Caco-2 (cell line): ENCODE results near the gene ERICH6B. TPM values are rescaled to one million over a fixed set of nuclear protein-coding genes. Genes with fewer than 3 reads are reported as not detected.

Source experiments
- BruUV-seq: library from RNA; stranded (reverse); fragments of 400-500 nt; replicated peaks from 2 replicates; lab custom pipeline; 2021; lab: Mats Ljungman, UMichigan
- CTCF ChIA-PET: fragments of 300-600 bp; sonication (Branson Sonifier 250); formaldehyde crosslinking; loops from one replicate; lab custom pipeline; 2022; ENCODE audit warnings: antibody characterized with exemption; lab: Charles Lee
- POLR2A ChIA-PET: fragments of 300-600 bp; sonication (Branson Sonifier 250); formaldehyde crosslinking; loops from one replicate; lab custom pipeline; 2022; ENCODE audit warnings: antibody characterized with exemption; lab: Charles Lee
- DNase-seq, 2 experiments: peaks; one replicate each; pipeline versions ENCODE4 v3.0.0 to v3.0.0-alpha.2; 2020 to 2022
- H3K27me3 ChIP-seq: replicated peaks from 2 replicates; pipeline ENCODE4 v1.6.0; 2011; ENCODE audit warnings: low read length; ENCODE audit not compliant: control insufficient read depth, insufficient read depth
- H3K36me3 ChIP-seq: 2 replicates; pipeline ENCODE4 v1.5.1; 2011; ENCODE audit warnings: low read length; ENCODE audit not compliant: control insufficient read depth, insufficient read depth
- H3K4me1 ChIP-seq: fragments of 250-450 bp; sonication (Bioruptor Pico); 2 replicates; pipeline ENCODE4 v1.5.1; 2020; ENCODE audit warnings: mild to moderate bottlenecking
- H3K4me3 ChIP-seq: 2 replicates; pipeline ENCODE4 v1.5.1; 2011; ENCODE audit warnings: low read depth, mild to moderate bottlenecking, control low read depth, low read length
- H3K9me3 ChIP-seq: fragments of 250-450 bp; sonication (Bioruptor Pico); 2 replicates; pipeline ENCODE4 v1.5.1; 2020; ENCODE audit warnings: mild to moderate bottlenecking, moderate library complexity
- H3K27ac Mint-ChIP-seq: one replicate; pipeline ENCODE4 v1.8.0; 2022; ENCODE audit warnings: mixed read lengths; ENCODE audit not compliant: unreplicated experiment
- H3K27me3 Mint-ChIP-seq: one replicate; pipeline ENCODE4 v1.8.0; 2022; ENCODE audit warnings: mixed read lengths; ENCODE audit not compliant: insufficient read depth, unreplicated experiment
- H3K36me3 Mint-ChIP-seq: one replicate; pipeline ENCODE4 v1.8.0; 2022; ENCODE audit warnings: mild to moderate bottlenecking, mixed read lengths; ENCODE audit not compliant: insufficient read depth, unreplicated experiment
- H3K4me1 Mint-ChIP-seq: one replicate; pipeline ENCODE4 v1.8.0; 2022; ENCODE audit warnings: low read depth, mixed read lengths; ENCODE audit not compliant: unreplicated experiment
- H3K4me3 Mint-ChIP-seq: one replicate; pipeline ENCODE4 v1.8.0; 2022; ENCODE audit warnings: mild to moderate bottlenecking, moderate library complexity, mixed read lengths; ENCODE audit not compliant: unreplicated experiment
- H3K9me3 Mint-ChIP-seq: one replicate; pipeline ENCODE4 v1.8.0; 2022; ENCODE audit warnings: mixed read lengths; ENCODE audit not compliant: unreplicated experiment
- CTCF ChIP-seq, 2 experiments: fragments of 200-600 bp in 1 of 2; IDR thresholded peaks; 1 replicate in 1 of 2; 2 replicates in 1 of 2; pipeline versions ENCODE4 v1.5.1 to v1.8.0; 2011 to 2022; ENCODE audit warnings: antibody characterized with exemption in 1 of 2, control low read depth in 1 of 2, inconsistent platforms in 1 of 2, low read depth in 1 of 2, low read length in 1 of 2, mild to moderate bottlenecking in 1 of 2, moderate library complexity in 1 of 2; ENCODE audit not compliant: insufficient read depth in 1 of 2, severe bottlenecking in 1 of 2, unreplicated experiment in 1 of 2
- intact Hi-C: fragments of 100-400 bp; cut with micrococcal nuclease; formaldehyde crosslinking; loops from one replicate; pipeline ENCODE4 v1.10.0; 2022; ENCODE audit not compliant: unreplicated experiment
- total RNA-seq: library from RNA; stranded (reverse); gene quantifications from 2 replicates; pipeline ENCODE4 v1.2.3, GENCODE V29; 2022

The ERICH6B gene
- total RNA-seq, 1 experiment from 2014 or later, result not detected

DNA sequence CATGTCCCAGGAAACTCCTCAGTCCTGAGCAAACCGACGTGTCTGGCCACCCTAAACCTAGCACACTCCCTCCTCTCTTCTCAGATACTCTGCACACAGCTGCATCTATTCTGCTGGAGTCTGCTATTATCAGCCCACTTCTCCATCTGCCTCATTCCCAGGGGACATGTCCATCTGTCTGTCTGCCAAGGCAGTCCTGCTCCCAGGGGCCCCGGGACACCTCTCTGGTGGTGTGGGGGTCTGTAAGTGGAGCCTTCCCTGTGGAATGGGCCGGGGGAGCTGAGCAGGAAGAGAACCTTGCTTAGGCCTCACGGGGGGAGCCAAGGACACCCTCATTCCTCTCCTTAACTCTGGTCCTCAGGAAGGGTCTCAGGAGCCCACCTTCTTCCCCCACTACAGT lies 72.7 kb downstream of the ERICH6B start:
- peaks cover 19% of the 10 kb centered on the region for H3K36me3 Mint-ChIP-seq
- no peaks in the 10 kb centered on the region for H3K4me1 Mint-ChIP-seq
- H3K9me3 ChIP-seq, result no peaks in the 10 kb centered on the region
- H3K36me3 ChIP-seq, result no peaks in the 10 kb centered on the region
- intact Hi-C loops, result no loop called here
- ChIA-PET CTCF (no interaction called here), POLR2A (no interaction called here)
- no peaks in the 10 kb centered on the region for H3K9me3 Mint-ChIP-seq
- H3K27me3 Mint-ChIP-seq, result no peaks in the 10 kb centered on the region
- H3K4me1 ChIP-seq, result peaks cover 10% of the 10 kb centered on the region
- no peak for TF ChIP-seq CTCF (IDR thresholded peaks at IDR 0.05; ENCODE audit: insufficient read depth in 1 of 2, low read depth in 1 of 2, low read length in 1 of 2, severe bottlenecking in 1 of 2, unreplicated experiment in 1 of 2)
- H3K4me3 ChIP-seq, result no peak overlapping the region
- H3K27me3 ChIP-seq, result no peaks in the 10 kb centered on the region
- H3K4me3 Mint-ChIP-seq, result no peak overlapping the region
- no peak for DNase-seq
- BruUV-seq, result no TSS peak
- no peak overlapping the region for H3K27ac Mint-ChIP-seq

DNA sequence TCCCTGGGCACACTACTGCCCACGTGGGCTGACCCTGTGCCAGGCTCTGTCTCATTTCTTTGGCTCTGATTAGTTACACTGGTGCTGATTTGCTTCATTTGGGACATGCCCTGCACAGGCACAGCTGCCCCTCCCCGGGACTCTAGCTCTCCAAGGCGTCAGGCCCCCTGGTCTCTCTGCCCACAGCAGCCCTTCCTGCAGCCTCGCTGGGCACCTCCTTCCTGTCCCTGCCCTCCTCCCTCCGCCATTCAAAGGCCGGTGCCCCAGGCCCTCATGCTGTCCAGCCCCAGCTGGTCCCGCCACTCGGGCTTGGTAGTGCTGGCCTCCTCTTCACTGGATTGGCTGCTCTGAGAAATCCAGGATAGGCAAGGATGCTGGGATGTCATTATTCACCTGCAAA lies 73.1 kb downstream of the ERICH6B start:
- peaks cover 23% of the 10 kb centered on the region for H3K36me3 Mint-ChIP-seq
- no peaks in the 10 kb centered on the region for H3K9me3 Mint-ChIP-seq
- no peak for TF ChIP-seq CTCF (IDR thresholded peaks at IDR 0.05; ENCODE audit: insufficient read depth in 1 of 2, low read depth in 1 of 2, low read length in 1 of 2, severe bottlenecking in 1 of 2, unreplicated experiment in 1 of 2)
- H3K27ac Mint-ChIP-seq, result no peak overlapping the region
- ChIA-PET POLR2A (no interaction called here), CTCF (no interaction called here)
- intact Hi-C loops, result no loop called here
- BruUV-seq, result no TSS peak
- no peaks in the 10 kb centered on the region for H3K27me3 Mint-ChIP-seq
- H3K36me3 ChIP-seq, result no peaks in the 10 kb centered on the region
- no peaks in the 10 kb centered on the region for H3K4me1 Mint-ChIP-seq
- H3K4me3 Mint-ChIP-seq, result no peak overlapping the region
- H3K27me3 ChIP-seq, result no peaks in the 10 kb centered on the region
- H3K4me3 ChIP-seq, result no peak overlapping the region
- H3K4me1 ChIP-seq, result peaks cover 10% of the 10 kb centered on the region
- H3K9me3 ChIP-seq, result no peaks in the 10 kb centered on the region
- DNase-seq, result no peak

GRCh38 chr13:45541806-45542205 lies 73.7 kb downstream of the ERICH6B start:
- peaks cover 10% of the 10 kb centered on the region for H3K4me1 ChIP-seq
- H3K27ac Mint-ChIP-seq, result no peak overlapping the region
- H3K4me3 Mint-ChIP-seq, result no peak overlapping the region
- no peaks in the 10 kb centered on the region for H3K9me3 Mint-ChIP-seq
- H3K9me3 ChIP-seq, result no peaks in the 10 kb centered on the region
- no peaks in the 10 kb centered on the region for H3K27me3 ChIP-seq
- H3K36me3 Mint-ChIP-seq, result peaks cover 29% of the 10 kb centered on the region
- no TSS peak for BruUV-seq
- intact Hi-C loops, result no loop called here
- CTCF ChIA-PET, result no interaction called here
- POLR2A ChIA-PET, result no interaction called here
- DNase-seq, result no peak
- no peak overlapping the region for H3K4me3 ChIP-seq
- H3K27me3 Mint-ChIP-seq, result no peaks in the 10 kb centered on the region
- TF ChIP-seq CTCF (IDR thresholded peaks at IDR 0.05; ENCODE audit: insufficient read depth in 1 of 2, low read depth in 1 of 2, low read length in 1 of 2, severe bottlenecking in 1 of 2, unreplicated experiment in 1 of 2), result no peak
- no peaks in the 10 kb centered on the region for H3K36me3 ChIP-seq
- peaks cover 6% of the 10 kb centered on the region for H3K4me1 Mint-ChIP-seq
